ENCODE measurements around the gene ERAP2. TPM values are rescaled to one million over a fixed set of nuclear protein-coding genes. Genes with fewer than 3 reads are reported as not detected.

The ERAP2 gene
- total RNA-seq, 1 experiment from 2014 or later = 15.5 TPM

DNA sequence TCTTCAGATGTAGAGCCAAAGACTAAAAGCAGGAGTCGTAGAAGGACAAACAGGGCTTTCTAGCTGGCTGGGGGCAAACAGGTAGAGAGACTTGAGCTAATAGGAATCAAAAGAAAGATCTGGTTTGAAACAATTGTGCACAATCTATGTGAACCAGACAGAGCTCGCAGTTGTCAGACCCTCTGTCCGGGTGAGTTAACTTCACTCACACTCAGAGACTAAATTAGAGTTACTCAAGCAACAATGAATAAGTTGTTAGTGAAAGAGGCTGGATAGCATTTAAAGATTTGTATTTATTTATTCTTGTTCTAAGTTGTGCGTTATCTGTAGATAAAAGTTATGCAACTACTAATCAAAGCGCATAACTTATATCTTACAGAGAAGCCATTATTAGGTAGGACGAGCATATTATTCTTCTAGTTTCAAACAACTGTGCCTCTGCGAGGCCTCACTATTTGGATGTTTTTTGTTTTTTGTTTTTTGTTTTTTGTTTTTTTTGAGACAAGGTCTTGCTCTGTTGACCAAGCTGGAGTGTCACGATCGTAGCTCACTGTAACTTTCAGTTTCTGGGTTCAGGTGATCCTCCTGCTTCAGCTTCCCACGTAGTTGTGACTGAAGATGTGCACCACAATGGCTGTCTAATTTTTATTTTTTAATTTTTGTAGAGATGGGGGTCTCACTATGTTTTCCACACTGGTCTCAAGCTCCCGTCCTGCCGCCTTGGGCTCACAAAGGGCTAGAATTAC lies 46.4 kb downstream of the ERAP2 start:
- H3K27me3 ChIP-seq (ENCODE audit: control insufficient read depth, insufficient read depth, low read length) = no peaks in the 10 kb centered on the region
- DNase-seq (ENCODE audit: low read depth, low spot score) = no peak
- H3K9me3 ChIP-seq (ENCODE audit: control insufficient read depth, insufficient read depth, low read depth, low read length) = no peaks in the 10 kb centered on the region
- peak overlapping the region; percentile 17 to 55 for H3K4me3 ChIP-seq (ENCODE audit: low read depth in 2 of 2, low read length in 2 of 2)
- H3K36me3 ChIP-seq (ENCODE audit: control insufficient read depth, insufficient read depth, low read length) = no peaks in the 10 kb centered on the region
- BruUV-seq (replicated peaks) = no TSS peak
- TF ChIP-seq TCF7L2 (IDR thresholded peaks at IDR 0.05; ENCODE audit: low read depth, low read length) = no peak
- TF ChIP-seq CTCF (IDR thresholded peaks at IDR 0.05) = no peak
- no peak for TF ChIP-seq POLR2AphosphoS5 (IDR thresholded peaks at IDR 0.05; ENCODE audit: low read depth, low read length)
- no peak for TF ChIP-seq SIN3A (IDR thresholded peaks at IDR 0.05; ENCODE audit: borderline replicate concordance, insufficient read depth, low read depth, low read length)
- TF ChIP-seq REST (IDR thresholded peaks at IDR 0.05; ENCODE audit: insufficient read depth in 1 of 2, low read depth in 2 of 2, low read length in 1 of 2) = no peak
- CTCF ChIA-PET = interaction anchor here (0.8 kb wide), 1 partner anchor 54 kb away, joined by 3 read pairs; no protein-coding TSS in a partner anchor
- intact Hi-C loops (cut with micrococcal nuclease; ENCODE audit: unreplicated experiment) (no loop called here), in situ Hi-C loops (cut with HindIII; ENCODE audit: low pct_unique_long_range_greater_than_20kb, low sequenced_read_pairs) (no loop called here)
- H3K27ac ChIP-seq (ENCODE audit: low read length) = peak overlapping the region; percentile 78
- peak; percentile 71 for ATAC-seq
- POLR2A ChIA-PET = no interaction called here
- peaks cover 12% of the 10 kb centered on the region for H3K4me1 ChIP-seq (ENCODE audit: control insufficient read depth, insufficient read depth, low read length)

GRCh38 chr5:96924016-96924443 lies 47.7 kb downstream of the ERAP2 start:
- DNase-seq (ENCODE audit: low read depth, low spot score) = no peak
- no TSS peak for BruUV-seq (replicated peaks)
- TF ChIP-seq SIN3A (IDR thresholded peaks at IDR 0.05; ENCODE audit: borderline replicate concordance, insufficient read depth, low read depth, low read length) = no peak
- no peak for TF ChIP-seq POLR2AphosphoS5 (IDR thresholded peaks at IDR 0.05; ENCODE audit: low read depth, low read length)
- no peak for TF ChIP-seq CTCF (IDR thresholded peaks at IDR 0.05)
- peak; percentile 51; the same call in 1 of the 2 replicates for TF ChIP-seq TCF7L2 (IDR thresholded peaks at IDR 0.05; ENCODE audit: low read depth, low read length)
- TF ChIP-seq REST (IDR thresholded peaks at IDR 0.05; ENCODE audit: insufficient read depth in 1 of 2, low read depth in 2 of 2, low read length in 1 of 2) = no peak
- no peaks in the 10 kb centered on the region for H3K36me3 ChIP-seq (ENCODE audit: control insufficient read depth, insufficient read depth, low read length)
- CTCF ChIA-PET = interaction anchor here (0.7 kb wide), 1 partner anchor 80 kb away, joined by 7 read pairs; no protein-coding TSS in a partner anchor
- POLR2A ChIA-PET = interaction anchor here (0.7 kb wide), 1 partner anchor 10 kb away, joined by 7 read pairs; no protein-coding TSS in a partner anchor
- H3K27ac ChIP-seq (ENCODE audit: low read length) = peak overlapping the region; percentile 78; the same call in 1 of the 2 replicates
- no peak overlapping the region for H3K4me3 ChIP-seq (ENCODE audit: low read depth in 2 of 2, low read length in 2 of 2)
- H3K9me3 ChIP-seq (ENCODE audit: control insufficient read depth, insufficient read depth, low read depth, low read length) = no peaks in the 10 kb centered on the region
- ATAC-seq = no peak
- intact Hi-C loops (cut with micrococcal nuclease; ENCODE audit: unreplicated experiment) (no loop called here), in situ Hi-C loops (cut with HindIII; ENCODE audit: low pct_unique_long_range_greater_than_20kb, low sequenced_read_pairs) (no loop called here)
- peaks cover 12% of the 10 kb centered on the region for H3K4me1 ChIP-seq (ENCODE audit: control insufficient read depth, insufficient read depth, low read length)
- H3K27me3 ChIP-seq (ENCODE audit: control insufficient read depth, insufficient read depth, low read length) = no peaks in the 10 kb centered on the region
